Measurements from ENCODE around the gene NHLRC4. TPM values are rescaled to one million over a fixed set of nuclear protein-coding genes. Genes with fewer than 3 reads are reported as not detected.

NHLRC4 gene
- total and polyA plus RNA-seq, 2 of the 13 experiments (the other 11 are each of a cell fraction or from before 2014, with no cell fraction given) = 0.40 to 0.59 TPM

DNA sequence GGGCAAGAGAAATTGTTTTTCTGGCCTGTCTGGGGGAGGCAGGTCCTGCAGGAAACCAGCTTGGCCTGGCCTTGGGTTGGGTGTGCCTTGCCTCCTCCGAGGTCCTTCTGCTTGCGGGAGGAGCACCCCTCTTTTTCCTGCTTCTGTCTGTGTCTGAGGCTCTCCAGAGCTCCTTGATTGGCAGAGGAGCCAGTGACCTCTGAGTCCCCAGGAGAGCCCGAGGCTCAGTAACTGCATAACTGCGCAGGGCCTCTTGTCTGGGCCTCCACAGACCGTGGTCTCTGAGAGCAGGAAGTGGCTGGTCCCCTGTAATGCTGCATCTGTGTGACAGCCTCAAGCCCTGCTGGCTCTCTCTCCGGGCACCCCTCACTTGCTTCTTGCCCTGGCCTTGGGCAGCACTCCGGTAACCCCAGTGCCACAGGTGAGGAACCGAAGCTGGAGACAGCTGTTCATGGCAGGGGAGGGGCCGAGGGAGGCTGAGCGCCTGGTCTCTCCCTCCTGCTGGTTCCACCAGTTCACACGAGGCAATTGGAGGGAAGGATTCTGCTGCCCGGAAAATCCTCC, 37.7 kb upstream of the NHLRC4 start:
- POLR2A ChIA-PET = interaction anchor here (1.6 kb wide), 1 partner anchor 29 kb away, joined by 6 read pairs; no protein-coding TSS in a partner anchor
- in situ Hi-C loops (cut with HindIII; ENCODE audit: extremely low pct_ligation_motif_present, low pct_unique_long_range_greater_than_20kb) = no loop called here
- ATAC-seq (no peak), DNase-seq (ENCODE audit: low spot score) (no peak), FAIRE-seq (no peak)
- H3K4me3 ChIP-seq (replicated peaks in 1 of 3; ENCODE audit: insufficient read depth in 1 of 3, low read depth in 2 of 3, low read length in 3 of 3) = peak overlapping the region; percentile 79 to 96 (median 96)
- H3K27ac ChIP-seq (ENCODE audit: extremely low read length, insufficient read depth, low read length) = peak overlapping the region; percentile 71
- peak overlapping the region; percentile 89 for H3K9ac ChIP-seq (ENCODE audit: insufficient read depth, low read depth, low read length)
- intact Hi-C loops (cut with micrococcal nuclease; ENCODE audit: unreplicated experiment) = no loop called here
- peaks cover 72% of the 10 kb centered on the region for H3K79me2 ChIP-seq (ENCODE audit: insufficient read depth, low read length)
- peaks cover 0 to 5% of the 10 kb centered on the region in 2 experiments; a peak in 1 of 5 replicates for H3K36me3 ChIP-seq (replicated peaks in 1 of 2; ENCODE audit: control insufficient read depth in 1 of 2, insufficient read depth in 2 of 2, low read length in 2 of 2)
- 35% methylated on average over 10 of the region's 12 CpGs for WGBS (ENCODE audit: low lambda C conversion rate)
- BruUV-seq (replicated peaks) = TSS peak; percentile 35
- no peaks in the 10 kb centered on the region; a peak in 1 of 5 replicates for H3K27me3 ChIP-seq (ENCODE audit: control insufficient read depth in 1 of 2, insufficient read depth in 2 of 2, low read length in 2 of 2)
- peaks cover 63% of the 10 kb centered on the region for H3K4me1 ChIP-seq (ENCODE audit: insufficient read depth, low read length)
- no peak overlapping the region for H2AFZ ChIP-seq (ENCODE audit: low read length)
- no peaks in the 10 kb centered on the region for H3K9me3 ChIP-seq (ENCODE audit: low read length)
- H4K20me1 ChIP-seq (ENCODE audit: insufficient read depth, low read length) = peaks cover 18% of the 10 kb centered on the region; the same call in 1 of the 2 replicates
- peak overlapping the region; percentile 91 for H3K4me2 ChIP-seq (ENCODE audit: low read depth, low read length)
- CTCF ChIA-PET (ENCODE audit: low intra/inter-chr PET ratio, low total read pairs) = no interaction called here
- TF ChIP-seq AHR (CRISPR knock-in tag; IDR thresholded peaks at IDR 0.05) = peak; percentile 44; the same call in 1 of the 2 replicates
- TF ChIP-seq CCDC6 (CRISPR knock-in tag; IDR thresholded peaks at IDR 0.05) = no peak
- TF ChIP-seq, protein P1, sequence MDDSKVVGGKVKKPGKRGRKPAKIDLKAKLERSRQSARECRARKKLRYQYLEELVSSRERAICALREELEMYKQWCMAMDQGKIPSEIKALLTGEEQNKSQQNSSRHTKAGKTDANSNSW (CRISPR knock-in tag; IDR thresholded peaks at IDR 0.05; ENCODE audit: borderline replicate concordance) = no peak
- TF ChIP-seq ZNF746 (CRISPR knock-in tag; IDR thresholded peaks at IDR 0.05) = 0 out of 2 replicates have a peak, but pooled peaks have one; percentile 29
- no peak for TF ChIP-seq FOXA1 (IDR thresholded peaks at IDR 0.05)
- no peak for TF ChIP-seq FOXA1 (CRISPR knock-in tag; IDR thresholded peaks at IDR 0.05)
- TF ChIP-seq ZNF660 (CRISPR knock-in tag; IDR thresholded peaks at IDR 0.05; ENCODE audit: borderline replicate concordance, low read depth) = no peak
- TF ChIP-seq SMC3 (IDR thresholded peaks at IDR 0.05; ENCODE audit: low read length) = no peak
- TF ChIP-seq RBM22 (optimal IDR thresholded peaks at IDR 0.05; ENCODE audit: low read length) = no peak
- TF ChIP-seq ELF4 (CRISPR knock-in tag; IDR thresholded peaks at IDR 0.05; ENCODE audit: borderline replicate concordance) = no peak
- TF ChIP-seq ZNF703 (CRISPR knock-in tag; IDR thresholded peaks at IDR 0.05; ENCODE audit: borderline replicate concordance) = no peak
- TF ChIP-seq, protein P2, sequence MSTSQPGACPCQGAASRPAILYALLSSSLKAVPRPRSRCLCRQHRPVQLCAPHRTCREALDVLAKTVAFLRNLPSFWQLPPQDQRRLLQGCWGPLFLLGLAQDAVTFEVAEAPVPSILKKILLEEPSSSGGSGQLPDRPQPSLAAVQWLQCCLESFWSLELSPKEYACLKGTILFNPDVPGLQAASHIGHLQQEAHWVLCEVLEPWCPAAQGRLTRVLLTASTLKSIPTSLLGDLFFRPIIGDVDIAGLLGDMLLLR (CRISPR knock-in tag; IDR thresholded peaks at IDR 0.05) = no peak
- TF ChIP-seq, protein P3, sequence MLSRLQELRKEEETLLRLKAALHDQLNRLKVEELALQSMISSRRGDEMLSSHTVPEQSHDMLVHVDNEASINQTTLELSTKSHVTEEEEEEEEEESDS (CRISPR knock-in tag; IDR thresholded peaks at IDR 0.05; ENCODE audit: borderline replicate concordance) = no peak
- TF ChIP-seq NRL (CRISPR knock-in tag; IDR thresholded peaks at IDR 0.05; ENCODE audit: borderline replicate concordance) = no peak
- TF ChIP-seq, protein P4, sequence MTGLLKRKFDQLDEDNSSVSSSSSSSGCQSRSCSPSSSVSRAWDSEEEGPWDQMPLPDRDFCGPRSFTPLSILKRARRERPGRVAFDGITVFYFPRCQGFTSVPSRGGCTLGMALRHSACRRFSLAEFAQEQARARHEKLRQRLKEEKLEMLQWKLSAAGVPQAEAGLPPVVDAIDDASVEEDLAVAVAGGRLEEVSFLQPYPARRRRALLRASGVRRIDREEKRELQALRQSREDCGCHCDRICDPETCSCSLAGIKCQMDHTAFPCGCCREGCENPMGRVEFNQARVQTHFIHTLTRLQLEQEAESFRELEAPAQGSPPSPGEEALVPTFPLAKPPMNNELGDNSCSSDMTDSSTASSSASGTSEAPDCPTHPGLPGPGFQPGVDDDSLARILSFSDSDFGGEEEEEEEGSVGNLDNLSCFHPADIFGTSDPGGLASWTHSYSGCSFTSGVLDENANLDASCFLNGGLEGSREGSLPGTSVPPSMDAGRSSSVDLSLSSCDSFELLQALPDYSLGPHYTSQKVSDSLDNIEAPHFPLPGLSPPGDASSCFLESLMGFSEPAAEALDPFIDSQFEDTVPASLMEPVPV (CRISPR knock-in tag; IDR thresholded peaks at IDR 0.05) = no peak
- TF ChIP-seq SMAD1 (CRISPR knock-in tag; IDR thresholded peaks at IDR 0.05; ENCODE audit: borderline replicate concordance, low read depth) = 0 out of 2 replicates have a peak, but pooled peaks have one; percentile 0
- TF ChIP-seq, protein P5, sequence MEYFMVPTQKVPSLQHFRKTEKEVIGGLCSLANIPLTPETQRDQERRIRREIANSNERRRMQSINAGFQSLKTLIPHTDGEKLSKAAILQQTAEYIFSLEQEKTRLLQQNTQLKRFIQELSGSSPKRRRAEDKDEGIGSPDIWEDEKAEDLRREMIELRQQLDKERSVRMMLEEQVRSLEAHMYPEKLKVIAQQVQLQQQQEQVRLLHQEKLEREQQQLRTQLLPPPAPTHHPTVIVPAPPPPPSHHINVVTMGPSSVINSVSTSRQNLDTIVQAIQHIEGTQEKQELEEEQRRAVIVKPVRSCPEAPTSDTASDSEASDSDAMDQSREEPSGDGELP (IDR thresholded peaks at IDR 0.05; ENCODE audit: borderline replicate concordance, low read depth) = peak; percentile 35; the same call in 1 of the 2 replicates
- TF ChIP-seq MIER3 (CRISPR knock-in tag; IDR thresholded peaks at IDR 0.05; ENCODE audit: borderline replicate concordance) = no peak
- TF ChIP-seq ZNF292 (CRISPR knock-in tag; IDR thresholded peaks at IDR 0.05; ENCODE audit: borderline replicate concordance, low read depth) = no peak
- no peak for TF ChIP-seq ZNF563 (CRISPR knock-in tag; IDR thresholded peaks at IDR 0.05)
- TF ChIP-seq ZNF883 (CRISPR knock-in tag; IDR thresholded peaks at IDR 0.05; ENCODE audit: not compliant biosample characterization) = peak; percentile 8
- no peak for TF ChIP-seq NAIF1 (CRISPR knock-in tag; IDR thresholded peaks at IDR 0.05; ENCODE audit: borderline replicate concordance)
- no peak for TF ChIP-seq NBN (conservative IDR thresholded peaks at IDR 0.05)
